NCI-H1436 treated with DMSO at 0.1 percent for 48 hours (cell line): ENCODE measurements around the gene MSTO1.
"Not testable (repeated sequence)": the region's sequence is repeated elsewhere in the genome, so short reads cannot be mapped to it uniquely, and the experiment has no call there.

Experiments
- DNase-seq: peaks from one replicate; lab custom pipeline; 2025; lab: John Stamatoyannopoulos, UW

MSTO1 gene

DNA sequence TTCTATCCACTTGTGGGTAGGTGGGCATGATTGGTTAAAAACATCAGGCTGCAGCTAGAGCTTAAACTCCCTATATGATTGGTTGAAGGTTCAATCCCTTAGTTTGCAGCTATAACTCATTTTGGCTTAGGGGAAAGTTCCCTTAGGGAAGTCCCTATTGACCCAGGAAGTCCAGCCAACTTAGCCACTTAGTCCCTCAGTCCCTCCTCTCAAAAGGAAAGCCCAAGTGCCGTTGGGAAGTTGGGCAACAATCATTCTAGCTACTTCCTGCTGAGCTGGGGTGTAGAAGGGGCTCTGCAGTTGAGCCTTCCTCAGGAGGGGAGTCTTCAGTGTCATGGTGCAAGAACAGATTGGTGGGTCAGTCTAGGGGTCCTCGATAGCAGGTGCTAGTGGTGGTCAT lies 12.2 kb downstream of the MSTO1 start:
- no peak for DNase-seq

DNA sequence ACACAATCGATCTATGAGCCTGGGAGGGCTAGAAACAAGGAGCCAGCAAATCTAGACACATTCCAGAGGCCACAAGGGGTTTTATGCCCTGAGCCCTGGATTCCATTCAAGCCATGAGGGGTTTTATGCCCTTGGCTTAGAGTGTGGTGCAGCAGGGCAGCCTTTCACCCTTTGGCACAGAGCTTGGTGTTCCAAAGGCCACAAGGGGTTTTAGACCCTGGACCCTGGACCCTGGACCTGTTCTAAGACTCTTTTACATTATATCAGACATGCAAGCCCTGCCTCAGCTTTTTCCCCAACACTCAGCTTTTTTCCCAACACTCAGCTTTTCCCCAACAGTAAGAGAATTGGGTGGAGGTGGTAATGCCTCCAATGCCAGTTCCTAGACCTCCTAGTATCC lies 13.3 kb downstream of the MSTO1 start:
- no peak for DNase-seq

DNA sequence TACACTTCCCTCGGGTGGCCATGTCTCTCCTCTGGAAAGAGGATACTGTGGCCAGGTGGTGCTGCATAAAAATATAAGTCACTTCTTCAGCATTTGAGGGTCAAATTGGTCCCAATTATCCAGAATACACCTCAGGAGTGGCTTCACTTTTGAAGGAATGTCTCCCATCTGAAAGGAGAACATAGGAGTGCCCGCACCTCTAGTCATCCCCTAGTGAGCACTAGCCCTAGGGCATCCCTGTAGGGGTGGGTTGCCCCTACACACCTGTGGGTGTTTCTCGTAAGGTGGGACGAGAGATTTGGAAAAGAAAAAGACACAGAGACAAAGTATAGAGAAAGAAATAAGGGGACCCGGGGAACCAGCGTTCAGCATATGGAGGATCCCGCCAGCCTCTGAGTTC lies 16.4 kb downstream of the MSTO1 start:
- DNase-seq: not testable (repeated sequence)

DNA sequence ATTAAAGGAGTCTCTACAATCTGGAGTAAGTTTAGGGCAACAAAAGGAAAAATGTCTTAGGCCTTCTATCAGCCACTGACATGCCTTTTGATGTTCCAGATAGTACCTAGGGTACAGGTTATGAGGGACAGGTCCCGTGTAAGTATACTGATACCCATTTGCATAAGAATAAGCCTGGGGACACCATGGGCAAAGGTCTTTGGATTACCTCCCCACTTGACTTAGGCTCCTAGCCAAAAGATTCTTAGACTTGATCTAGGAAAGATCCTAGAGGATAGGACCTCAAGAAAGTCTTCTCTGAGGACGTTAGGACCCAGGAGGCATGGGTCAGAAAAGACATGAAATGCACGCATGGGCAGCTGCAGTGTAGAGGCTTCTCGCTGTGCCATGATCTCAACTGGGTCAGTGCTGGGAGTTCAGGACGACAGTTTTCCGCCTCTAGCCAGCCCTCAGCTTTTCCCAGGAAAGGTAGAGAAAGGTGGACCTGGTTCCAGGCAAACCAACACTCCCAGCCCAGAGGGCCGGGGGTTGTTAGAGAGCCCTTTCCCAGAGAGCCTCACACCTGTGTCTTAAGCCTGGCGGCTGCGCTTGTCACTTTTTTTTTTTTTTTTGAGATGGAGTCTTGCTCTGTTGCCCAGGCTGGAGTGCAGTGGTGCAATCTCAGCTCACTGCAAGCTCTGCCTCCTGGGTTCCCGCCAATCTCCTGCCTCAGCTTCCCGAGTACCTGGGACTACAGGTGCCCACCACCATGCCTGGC lies 26.6 kb downstream of the MSTO1 start:
- no peak for DNase-seq

DNA sequence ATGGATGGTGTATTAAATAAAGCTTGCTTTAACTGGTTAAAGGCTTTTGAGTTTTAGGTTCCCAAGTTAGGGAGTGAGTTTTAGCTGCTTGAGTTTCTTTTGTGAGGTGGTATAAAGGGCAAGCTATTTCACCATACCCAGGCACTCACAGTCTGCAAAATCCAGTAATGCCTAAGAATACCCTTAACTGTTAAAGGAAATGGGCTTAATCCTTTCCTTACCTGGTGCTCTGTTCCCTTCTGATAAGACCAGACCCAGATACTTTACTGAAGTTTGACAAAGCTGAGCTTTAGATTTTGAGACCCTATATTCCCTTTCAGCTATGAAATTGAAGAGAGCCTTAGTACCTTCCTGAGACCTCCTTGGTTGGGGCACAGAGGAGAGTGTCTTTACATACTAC lies 30.3 kb downstream of the MSTO1 start:
- DNase-seq: no peak

DNA sequence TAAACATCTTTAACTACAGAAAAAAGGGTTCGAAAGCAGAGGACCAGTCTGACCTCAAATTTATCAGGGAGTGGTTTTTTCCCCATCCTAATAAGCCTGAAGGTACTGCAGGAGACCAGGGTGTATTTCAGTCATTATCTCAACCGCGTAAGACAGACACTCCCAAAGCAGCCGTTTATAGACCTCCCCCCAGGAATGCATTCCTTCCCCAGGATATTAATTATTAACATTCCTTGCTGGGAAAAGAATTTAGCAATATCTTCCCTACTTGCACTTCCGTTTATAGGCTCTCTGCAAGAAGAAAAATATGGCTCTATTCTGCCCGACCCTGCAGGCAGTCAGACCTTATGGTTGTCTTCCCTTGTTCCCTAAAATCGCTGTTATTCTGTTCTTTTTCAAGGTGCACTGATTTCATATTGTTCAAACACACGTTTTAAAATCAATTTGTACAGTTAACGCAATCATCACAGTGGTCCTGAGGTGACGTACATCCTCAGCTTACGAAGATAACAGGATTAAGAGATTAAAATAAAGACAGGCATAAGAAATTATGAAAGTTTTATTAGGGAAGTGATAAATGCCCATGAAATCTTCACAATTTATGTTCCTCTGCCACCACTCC lies 32.7 kb downstream of the MSTO1 start:
- not testable (repeated sequence) for DNase-seq

DNA sequence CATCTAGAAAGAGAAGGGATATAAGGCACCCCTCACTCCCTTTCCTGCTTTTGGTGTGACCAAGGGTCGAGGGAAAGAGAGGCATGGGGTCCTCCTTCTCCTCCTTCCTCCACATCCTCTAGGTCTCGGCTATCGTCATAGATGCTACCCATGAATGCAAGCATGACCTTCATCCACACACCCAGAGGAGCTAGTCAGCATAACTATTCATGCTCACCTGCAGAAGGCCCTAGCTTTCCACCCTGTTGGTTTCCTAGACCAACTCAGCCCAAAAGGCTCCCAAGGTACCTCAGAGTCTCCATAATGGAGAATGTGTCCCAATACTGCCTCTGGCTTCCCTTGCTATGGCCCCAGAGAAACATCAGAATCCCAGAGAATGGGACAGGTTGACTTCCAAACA lies 33.2 kb downstream of the MSTO1 start:
- no peak for DNase-seq

DNA sequence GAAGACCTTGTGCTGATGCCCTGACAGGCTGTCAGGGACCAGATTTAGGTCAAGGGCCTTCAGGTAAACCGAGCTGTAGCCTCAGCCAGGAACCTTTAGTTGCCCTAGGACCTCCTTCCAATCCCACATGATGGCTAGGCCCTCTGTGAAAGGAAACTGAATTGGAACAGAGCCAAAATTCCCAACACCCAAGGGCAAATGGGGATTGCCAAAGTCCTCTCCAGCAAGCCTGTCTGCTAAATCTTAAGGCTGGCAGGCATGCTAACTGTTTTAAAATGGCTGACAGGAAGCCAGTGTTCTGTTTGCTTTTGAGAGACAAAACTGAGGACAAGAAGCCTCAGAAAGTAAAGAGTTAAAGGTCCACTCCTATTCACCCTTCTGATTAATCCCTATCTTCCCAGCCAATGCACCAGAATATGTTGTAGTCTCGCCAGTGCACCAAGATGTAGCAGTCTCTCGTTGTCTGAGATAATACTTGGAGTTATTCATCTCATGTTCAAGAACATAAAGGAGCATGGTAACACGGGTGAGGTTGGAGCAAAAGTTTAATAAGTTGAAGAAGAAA lies 35.1 kb downstream of the MSTO1 start:
- DNase-seq: no peak

DNA sequence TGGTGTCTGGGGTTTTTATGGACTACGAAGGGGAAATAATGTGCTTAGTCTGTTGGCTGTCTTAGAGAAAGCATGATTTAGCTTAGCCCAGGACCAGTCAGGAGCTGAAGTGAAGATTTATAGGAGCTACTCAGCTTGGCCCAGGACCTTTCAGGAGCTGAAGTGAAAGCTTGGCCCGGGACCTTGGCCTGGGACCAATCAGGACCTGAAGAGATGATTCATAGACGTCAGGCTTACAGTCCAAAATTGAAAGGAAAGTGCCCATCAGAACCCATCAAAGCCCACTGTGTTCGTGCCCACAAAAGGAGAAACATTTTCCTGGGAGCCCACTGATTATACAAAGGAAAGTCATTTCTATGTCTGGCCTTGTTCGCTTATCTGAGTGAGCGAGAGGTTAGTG lies 35.6 kb downstream of the MSTO1 start:
- no peak for DNase-seq

DNA sequence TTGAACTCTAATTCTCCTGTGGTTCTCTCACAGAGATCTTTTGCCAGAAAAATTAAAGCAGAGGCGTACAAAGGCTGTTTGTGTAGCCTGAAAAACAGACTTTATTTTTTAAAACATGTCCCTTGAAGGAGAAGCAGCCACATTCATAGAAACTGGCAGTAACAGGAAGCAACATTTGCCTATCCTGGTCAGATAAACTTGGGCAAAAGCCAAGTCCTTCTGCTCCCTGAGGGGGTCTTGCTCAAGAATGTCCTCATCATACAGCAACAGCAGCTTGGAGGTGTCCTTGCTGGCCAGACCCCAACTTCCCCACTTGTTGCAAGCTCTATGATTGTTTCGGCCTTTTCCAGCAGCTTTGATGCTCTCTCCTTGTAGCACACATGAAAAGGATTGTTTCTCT lies 36.3 kb downstream of the MSTO1 start:
- no peak for DNase-seq

DNA sequence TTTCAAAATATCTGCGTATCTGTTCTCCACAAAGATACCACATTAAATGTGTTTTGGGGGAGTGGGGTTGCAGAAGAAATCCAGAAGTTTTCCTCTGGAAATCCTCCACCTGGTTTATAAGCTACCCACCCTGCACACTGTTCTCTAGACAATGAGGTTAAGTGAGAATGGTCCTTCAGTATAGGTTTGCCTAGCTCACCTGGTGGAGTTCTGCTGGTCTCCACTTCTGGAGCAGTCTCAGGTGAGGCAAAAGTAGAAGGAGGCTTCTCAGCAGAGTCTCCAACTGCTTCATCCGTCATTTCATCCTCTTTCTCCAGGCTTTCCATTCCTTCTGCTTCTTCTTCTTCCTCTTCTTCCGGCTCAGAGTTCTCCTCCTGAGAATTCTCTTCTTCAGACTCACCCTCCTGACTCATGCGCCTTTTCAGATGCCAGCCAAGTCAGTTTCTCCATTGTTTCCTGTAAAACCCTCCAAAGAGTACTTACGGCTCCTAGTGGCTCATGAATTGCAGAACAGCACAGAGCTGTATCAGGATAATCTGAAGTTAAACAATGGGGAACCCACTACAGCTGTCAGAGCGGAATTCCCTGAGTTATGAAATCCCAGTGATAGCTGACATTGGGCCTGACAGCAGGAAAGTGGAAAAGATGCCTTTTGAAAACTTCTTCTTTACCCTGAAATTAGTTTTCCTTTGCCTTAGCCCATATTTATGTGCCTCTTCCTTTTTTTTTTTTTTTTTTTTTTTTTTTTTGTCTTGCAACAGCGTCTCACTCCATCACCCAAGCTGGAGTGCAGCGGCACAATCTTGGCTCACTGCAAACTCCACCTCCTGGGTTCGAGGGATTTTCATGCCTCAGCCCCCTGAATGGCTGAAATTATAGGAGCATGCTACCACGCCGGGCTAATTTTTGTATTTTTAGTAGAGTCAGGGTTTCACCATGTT lies 38.5 kb downstream of the MSTO1 start:
- DNase-seq: no peak

DNA sequence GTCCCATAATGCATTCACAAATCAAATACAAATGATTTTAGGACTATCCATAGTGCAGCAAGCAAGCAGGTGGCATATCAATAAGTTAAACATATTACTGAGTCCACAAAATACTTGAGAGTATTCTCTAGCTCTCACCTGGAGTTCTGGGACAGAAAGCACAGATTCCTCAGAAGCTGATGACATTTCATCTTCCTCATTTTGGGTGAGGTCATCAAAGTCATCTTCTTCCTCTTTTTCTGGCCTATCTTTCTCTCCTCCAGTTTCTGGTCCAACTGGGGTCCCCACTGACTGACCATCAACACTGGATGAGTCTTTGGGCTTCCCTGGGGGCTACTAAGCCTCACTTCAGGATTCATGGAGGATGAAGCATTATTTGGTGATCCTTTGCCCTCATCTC lies 39.7 kb downstream of the MSTO1 start:
- DNase-seq: no peak

DNA sequence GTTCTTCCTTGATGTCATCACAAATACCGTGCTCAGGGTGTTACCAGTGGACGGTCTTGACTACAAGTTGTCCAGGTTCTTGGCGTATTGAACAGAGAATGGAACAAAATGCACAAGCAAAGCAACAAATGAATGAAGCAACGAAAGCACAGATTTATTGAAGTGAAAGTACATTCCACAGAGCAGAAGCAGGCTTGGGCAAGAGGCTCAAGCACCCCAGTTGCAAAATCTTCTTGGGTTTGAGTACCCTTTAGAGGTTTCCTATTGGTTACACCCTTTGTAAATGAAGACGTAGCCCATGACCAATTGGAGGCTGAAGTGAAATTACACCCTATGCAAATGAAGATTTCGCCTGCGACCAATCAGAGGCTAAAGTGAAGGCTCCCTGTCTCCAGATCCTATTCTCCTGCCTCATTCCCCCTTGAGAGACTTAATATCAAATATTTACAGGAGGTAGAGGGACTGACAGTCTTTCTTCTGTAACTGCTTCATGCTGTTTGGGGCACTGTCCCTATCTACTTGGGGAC lies 40.3 kb downstream of the MSTO1 start:
- no peak for DNase-seq

DNA sequence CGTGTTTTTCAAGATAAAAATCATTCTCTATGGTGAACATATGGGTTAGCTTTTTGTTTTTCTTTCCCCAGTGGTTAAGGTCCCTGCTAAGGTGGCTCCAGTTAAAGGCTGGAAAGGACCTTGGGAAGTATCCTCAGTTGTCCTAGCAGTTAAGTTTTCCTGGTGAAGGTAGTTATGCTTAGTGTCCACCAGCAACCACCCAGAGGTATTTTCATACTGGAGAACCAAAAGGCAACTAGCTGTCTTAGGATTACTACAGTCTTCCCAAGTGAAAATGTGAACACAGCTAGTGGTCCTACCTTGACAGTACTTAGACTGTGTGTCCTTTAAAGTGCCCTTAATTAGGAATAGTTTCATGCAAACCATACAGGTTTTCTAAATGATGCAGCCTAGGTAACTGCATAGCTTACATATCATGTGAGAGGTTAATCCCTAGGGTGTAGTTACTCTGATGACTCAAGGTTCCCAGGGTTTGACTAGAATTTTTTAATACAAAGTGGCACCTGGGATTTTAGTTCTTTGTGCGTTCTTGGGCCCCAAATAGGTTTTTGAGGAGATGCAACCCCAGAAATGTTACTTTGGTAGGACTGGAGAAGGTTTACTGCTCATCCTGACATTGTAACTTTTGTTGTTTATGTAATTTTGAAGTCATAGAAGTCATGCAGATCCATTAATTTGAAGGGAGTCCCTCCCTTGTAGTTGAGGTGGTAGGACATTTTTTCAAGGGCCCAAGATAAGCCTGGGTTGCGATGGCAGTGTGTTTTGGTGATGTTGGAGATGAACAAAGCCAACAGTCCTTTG lies 42.0 kb downstream of the MSTO1 start:
- DNase-seq: peak; percentile 41

DNA sequence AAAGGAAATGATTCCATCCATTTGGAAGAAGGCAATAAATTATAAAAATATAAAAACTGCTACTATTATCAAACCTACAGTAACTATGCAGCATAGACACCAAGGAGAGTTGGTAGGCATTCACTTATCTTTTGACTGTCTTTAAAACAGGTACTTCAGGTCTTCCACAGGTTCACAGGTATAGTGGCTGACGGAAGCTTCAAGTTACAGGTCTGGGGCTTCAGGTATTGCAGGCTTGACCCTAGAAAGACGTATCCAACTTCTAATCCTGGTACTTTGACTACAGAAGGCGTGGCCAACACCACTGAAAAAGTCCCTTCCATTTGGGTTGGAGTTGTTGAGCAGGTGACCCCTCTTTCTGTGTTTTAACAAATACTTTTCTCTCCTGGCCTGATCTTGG lies 42.9 kb downstream of the MSTO1 start:
- no peak for DNase-seq

DNA sequence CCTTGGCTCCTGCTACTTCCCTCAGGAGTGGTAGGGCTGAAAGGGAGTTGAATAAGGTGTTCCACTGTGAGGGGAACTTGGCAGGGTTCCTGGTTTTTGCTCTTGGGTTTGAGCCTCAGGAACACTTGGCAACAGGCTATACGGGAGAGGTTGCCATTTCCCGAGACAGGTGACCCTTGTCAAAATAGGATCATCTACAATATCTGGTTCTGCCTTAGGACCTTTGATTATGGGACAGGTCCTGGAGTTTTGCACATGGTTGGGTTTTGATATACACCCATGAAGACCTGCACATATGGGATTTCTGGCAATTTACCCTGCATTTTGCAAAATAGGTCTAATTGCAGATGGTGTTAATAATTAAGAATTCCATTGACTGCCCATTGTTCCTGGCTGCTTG lies 47.4 kb downstream of the MSTO1 start:
- no peak for DNase-seq

DNA sequence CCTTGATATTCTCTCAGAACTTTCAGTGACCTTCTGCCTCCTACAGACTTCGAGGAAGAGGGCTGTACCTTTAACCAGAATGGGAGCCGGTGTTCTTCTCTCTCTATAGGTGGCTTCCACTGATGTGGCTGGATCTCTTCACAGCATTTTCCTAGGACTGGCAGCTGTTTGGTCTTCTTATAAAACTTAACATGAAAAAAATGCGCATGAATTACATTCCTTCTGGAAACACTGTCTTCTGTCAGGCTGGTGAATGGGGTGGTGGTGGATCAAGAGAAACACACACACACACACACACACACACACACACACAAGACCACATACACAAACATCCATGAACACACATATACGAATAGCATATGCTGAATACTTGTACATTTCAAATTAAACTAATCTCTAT lies 51.2 kb downstream of the MSTO1 start:
- DNase-seq: not testable (repeated sequence)
